Brain microvascular endothelial cell (primary cell): ENCODE results near the gene ANK2.

ENCODE experiments used
- DNase-seq: peaks from one replicate; pipeline ENCODE4 v3.0.0-alpha.2; 2020
- H3K27ac ChIP-seq: fragments of 250-450 bp; sonication (Bioruptor Pico); 2 replicates; pipeline ENCODE4 v1.5.1; 2020; ENCODE audit warnings: mild to moderate bottlenecking, moderate library complexity
- H3K27me3 ChIP-seq: fragments of 250-450 bp; sonication (Bioruptor Pico); replicated peaks from 2 replicates; pipeline ENCODE4 v1.5.1; 2020; ENCODE audit warnings: mild to moderate bottlenecking
- H3K36me3 ChIP-seq: fragments of 250-450 bp; sonication (Bioruptor Pico); replicated peaks from 2 replicates; pipeline ENCODE4 v1.5.1; 2020; ENCODE audit warnings: mild to moderate bottlenecking
- H3K4me3 ChIP-seq: 2 replicates; pipeline ENCODE4 v1.5.1; 2011; ENCODE audit warnings: low read depth, mild to moderate bottlenecking, control low read depth, low read length, moderate library complexity
- in situ Hi-C: cut with HindIII; loops from 2 replicates; pipeline ENCODE4 v1.10.0; 2017; ENCODE audit warnings: low sequenced_read_pairs, low pct_ligation_motif_present
- TF ChIP-seq, protein P1 (sequence below): IDR thresholded peaks from 2 replicates; pipeline ENCODE4 v1.5.1; 2011; ENCODE audit warnings: low read depth, mild to moderate bottlenecking, moderate library complexity, low read length, control low read depth, inconsistent platforms; ENCODE audit errors: missing control alignments

The ANK2 gene

GRCh38 chr4:113312529-113312928 is 263.1 kb downstream of the ANK2 start:
- in situ Hi-C loops: no loop called here
- H3K27ac ChIP-seq: no peak overlapping the region
- no peaks in the 10 kb centered on the region for H3K36me3 ChIP-seq
- no peak for DNase-seq
- H3K27me3 ChIP-seq: no peaks in the 10 kb centered on the region
- TF ChIP-seq, protein P1, sequence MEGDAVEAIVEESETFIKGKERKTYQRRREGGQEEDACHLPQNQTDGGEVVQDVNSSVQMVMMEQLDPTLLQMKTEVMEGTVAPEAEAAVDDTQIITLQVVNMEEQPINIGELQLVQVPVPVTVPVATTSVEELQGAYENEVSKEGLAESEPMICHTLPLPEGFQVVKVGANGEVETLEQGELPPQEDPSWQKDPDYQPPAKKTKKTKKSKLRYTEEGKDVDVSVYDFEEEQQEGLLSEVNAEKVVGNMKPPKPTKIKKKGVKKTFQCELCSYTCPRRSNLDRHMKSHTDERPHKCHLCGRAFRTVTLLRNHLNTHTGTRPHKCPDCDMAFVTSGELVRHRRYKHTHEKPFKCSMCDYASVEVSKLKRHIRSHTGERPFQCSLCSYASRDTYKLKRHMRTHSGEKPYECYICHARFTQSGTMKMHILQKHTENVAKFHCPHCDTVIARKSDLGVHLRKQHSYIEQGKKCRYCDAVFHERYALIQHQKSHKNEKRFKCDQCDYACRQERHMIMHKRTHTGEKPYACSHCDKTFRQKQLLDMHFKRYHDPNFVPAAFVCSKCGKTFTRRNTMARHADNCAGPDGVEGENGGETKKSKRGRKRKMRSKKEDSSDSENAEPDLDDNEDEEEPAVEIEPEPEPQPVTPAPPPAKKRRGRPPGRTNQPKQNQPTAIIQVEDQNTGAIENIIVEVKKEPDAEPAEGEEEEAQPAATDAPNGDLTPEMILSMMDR: no peak
- H3K4me3 ChIP-seq: no peak overlapping the region

DNA sequence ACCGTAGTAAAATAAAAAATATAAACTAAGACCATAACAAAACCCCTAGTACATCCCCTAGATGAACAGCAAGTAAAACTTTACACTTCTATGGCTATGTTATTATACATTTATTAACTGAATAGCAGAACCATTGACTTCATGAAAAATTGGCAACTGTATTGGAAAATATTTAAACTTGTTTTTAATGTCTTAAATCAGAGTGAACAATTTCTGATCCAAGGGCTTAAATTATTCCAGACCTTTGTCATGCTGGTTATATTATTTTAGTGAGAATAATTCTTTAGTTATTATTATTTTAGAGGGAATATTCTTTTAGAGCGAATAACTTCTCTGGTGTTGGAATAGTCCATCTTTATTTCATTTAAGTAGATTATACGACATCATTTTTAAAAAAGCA is 265.0 kb downstream of the ANK2 start:
- H3K4me3 ChIP-seq: no peak overlapping the region
- in situ Hi-C loops: no loop called here
- DNase-seq: no peak
- no peak overlapping the region for H3K27ac ChIP-seq
- no peaks in the 10 kb centered on the region for H3K36me3 ChIP-seq
- TF ChIP-seq, protein P1: no peak
- no peaks in the 10 kb centered on the region for H3K27me3 ChIP-seq

DNA sequence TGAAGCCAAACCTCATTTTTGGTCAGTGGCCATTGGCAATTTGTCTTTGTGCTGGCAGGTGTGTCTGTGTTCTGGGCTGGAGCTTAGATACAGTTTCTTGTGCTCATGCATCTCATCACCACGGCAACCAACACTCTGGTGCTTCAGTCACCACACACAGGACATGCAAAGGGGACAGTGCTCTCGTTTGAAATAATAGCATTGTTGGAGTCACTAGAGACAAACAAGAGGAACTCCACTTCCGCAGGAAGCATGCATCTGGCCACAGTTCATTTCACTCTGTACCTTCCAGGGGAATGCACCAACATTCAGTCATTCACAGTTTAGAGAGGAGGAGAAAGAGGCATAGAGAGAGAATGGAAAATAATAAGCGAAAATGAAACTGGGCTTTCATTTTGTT is 267.4 kb downstream of the ANK2 start:
- Histone ChIP-seq H3K4me3 (no peak overlapping the region), H3K27me3 (no peaks in the 10 kb centered on the region), H3K36me3 (no peaks in the 10 kb centered on the region), H3K27ac (no peak overlapping the region)
- DNase-seq: no peak
- TF ChIP-seq, protein P1: no peak
- in situ Hi-C loops: no loop called here

DNA sequence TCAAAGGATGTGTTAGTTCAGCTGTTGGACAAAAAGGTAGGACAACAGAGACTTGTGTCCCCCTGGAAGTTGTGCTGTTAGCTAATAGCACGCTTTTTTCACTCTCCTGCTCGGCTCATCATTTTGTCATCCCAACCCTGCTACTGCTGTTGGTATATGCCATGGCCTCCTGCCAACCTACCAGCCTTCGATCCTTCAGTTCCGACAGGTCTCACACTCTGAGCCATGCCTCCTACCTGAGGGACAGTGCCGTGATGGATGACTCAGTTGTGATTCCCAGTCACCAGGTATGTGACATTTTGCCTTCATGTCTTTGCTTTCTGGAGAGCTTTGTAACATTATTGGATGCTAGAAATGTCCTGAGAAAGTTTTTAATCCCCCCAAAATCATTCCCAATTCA is 268.1 kb downstream of the ANK2 start:
- TF ChIP-seq, protein P1: no peak
- H3K27ac ChIP-seq: no peak overlapping the region
- DNase-seq: no peak
- no peaks in the 10 kb centered on the region for H3K27me3 ChIP-seq
- no peak overlapping the region for H3K4me3 ChIP-seq
- H3K36me3 ChIP-seq: no peaks in the 10 kb centered on the region
- in situ Hi-C loops: no loop called here

- in situ Hi-C loops: no loop called here
- Histone ChIP-seq H3K27me3 (no peaks in the 10 kb centered on the region), H3K36me3 (no peaks in the 10 kb centered on the region), H3K27ac (no peak overlapping the region), H3K4me3 (no peak overlapping the region)
- no peak for DNase-seq
- TF ChIP-seq, protein P1: no peak
Observed at GRCh38 chr4:113322736-113323135, 273.3 kb downstream of the ANK2 start.

GRCh38 chr4:113325876-113326615 is 276.6 kb downstream of the ANK2 start:
- Histone ChIP-seq H3K27me3 (no peaks in the 10 kb centered on the region), H3K36me3 (no peaks in the 10 kb centered on the region), H3K27ac (no peak overlapping the region), H3K4me3 (no peak overlapping the region)
- in situ Hi-C loops: no loop called here
- TF ChIP-seq, protein P1: no peak
- no peak for DNase-seq
